NCI-H82 (cell line): Measurements from ENCODE around the gene DEPDC7.
"Not testable (repeated sequence)": the region's sequence is repeated elsewhere in the genome, so short reads cannot be mapped to it uniquely, and the experiment has no call there.

Experiments
- DNase-seq: peaks from one replicate; lab custom pipeline; 2025; lab: John Stamatoyannopoulos, UW

Gene DEPDC7

GRCh38 chr11:33025339-33025722 is 9.7 kb downstream of the DEPDC7 start:
- no peak for DNase-seq

GRCh38 chr11:33027233-33027632 is 11.6 kb downstream of the DEPDC7 start:
- no peak for DNase-seq

- DNase-seq, result no peak
Measured at GRCh38 chr11:33027846-33028536, 12.3 kb downstream of the DEPDC7 start.

- DNase-seq, result no peak
Measured at GRCh38 chr11:33028537-33028914, 12.8 kb downstream of the DEPDC7 start.

DNA sequence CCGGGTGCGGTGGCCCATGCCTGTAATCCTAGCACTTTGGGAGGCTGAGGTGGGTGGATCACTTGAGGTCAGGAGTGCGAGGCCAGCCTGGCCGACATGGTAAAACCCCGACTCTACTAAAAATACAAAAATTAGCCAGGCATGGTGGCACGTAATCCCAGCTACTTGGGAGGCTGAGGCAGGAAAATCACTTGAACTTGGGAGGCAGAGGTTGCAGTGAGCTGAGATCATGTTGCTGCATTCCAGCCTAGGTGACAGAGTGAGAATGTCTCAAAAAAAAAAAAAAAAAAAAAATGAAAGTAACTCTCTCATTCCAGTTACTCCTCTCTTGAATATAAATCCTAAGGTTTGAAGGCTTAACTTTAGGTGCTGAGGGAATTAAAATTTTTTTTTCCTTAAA is 13.5 kb downstream of the DEPDC7 start:
- DNase-seq, result not testable (repeated sequence)

- DNase-seq, result no peak
Measured at GRCh38 chr11:33033493-33033892, 17.8 kb downstream of the DEPDC7 start.

GRCh38 chr11:33035011-33035410 is 19.3 kb downstream of the DEPDC7 start:
- no peak for DNase-seq

DNA sequence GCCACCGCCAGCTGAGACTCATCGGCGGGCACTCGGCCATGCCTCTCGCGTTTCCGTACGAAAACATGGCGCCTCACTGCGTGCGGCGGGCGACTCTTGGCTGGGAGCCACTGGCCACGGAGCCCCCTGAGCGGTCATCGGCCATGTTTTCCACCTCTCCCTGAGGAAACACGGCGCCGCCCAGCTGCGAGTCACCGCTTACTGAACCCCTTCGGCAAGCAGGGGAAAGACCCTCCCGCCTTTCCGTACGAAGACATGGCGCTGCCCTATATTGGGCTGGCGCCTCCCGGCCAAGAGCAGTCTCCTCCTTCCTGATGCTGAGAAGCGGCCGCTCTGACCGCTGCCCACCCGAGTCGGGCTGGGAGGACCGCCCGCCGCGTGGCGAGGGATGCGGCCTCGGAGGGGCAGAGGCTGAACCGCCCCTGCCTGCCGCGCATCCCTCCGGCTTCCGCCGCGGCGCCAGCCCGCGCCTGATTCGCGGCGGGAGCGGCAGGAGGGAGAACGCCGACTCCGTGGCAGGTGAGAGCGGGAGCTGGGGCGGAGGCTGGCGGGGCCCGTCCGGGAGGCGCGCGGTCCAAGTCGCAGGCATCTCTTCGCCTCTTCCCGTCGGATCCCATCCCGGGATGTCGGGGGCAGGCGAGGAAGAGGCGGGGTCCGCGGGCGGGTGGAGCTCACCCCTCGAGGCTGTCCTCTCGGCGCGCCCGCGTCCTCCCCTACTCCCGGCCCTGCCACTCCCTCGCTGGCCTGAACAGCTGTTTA is 23.8 kb downstream of the DEPDC7 start, which contains the start of gene TCP11L1:
Gene TCP11L1, plus strand, starts transcription at position 299 of the 759 bp plus-strand sequence. CDS start 4,202 bp downstream, outside the sequence.
- peak; percentile 91 for DNase-seq

DNA sequence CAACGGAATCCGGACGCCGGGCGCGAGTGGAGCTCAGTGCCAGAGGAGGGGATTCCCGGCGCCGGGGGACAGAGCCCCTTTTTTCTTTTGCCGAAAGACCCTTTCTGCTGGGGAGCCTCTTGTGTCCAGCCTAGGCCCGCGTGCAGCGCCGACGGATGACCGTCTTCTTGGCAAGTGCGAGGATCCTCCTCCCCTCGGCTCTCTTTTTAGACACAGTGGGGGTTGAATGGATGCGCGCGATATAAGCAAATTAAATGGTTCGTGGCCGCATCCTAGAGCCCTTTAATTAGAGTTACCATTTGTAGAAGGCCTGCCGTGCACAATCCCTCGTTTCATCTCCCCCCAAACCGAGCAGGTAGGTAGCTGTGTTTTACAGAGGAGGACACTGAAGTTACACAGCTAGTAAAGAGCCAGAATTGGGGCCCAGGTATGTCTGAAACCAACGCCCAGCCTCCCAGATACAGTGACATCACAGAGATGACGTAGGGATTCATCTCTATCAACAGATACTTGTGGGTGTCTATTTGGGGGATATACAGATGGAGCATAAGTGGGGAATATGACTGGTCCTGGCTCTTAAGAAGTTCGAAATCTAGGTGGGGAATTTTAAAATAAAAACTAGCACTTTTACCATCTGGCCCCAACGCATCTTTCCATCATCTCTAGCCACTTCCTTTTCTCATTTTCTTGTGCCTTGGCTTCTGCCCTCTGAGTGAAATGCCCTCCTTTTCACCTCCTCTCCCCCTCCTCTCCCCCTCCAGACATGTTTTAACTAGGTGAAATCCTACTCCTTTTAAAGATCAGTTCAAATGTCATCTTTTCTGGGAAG is 24.6 kb downstream of the DEPDC7 start:
- DNase-seq, result peak; percentile 48

DNA sequence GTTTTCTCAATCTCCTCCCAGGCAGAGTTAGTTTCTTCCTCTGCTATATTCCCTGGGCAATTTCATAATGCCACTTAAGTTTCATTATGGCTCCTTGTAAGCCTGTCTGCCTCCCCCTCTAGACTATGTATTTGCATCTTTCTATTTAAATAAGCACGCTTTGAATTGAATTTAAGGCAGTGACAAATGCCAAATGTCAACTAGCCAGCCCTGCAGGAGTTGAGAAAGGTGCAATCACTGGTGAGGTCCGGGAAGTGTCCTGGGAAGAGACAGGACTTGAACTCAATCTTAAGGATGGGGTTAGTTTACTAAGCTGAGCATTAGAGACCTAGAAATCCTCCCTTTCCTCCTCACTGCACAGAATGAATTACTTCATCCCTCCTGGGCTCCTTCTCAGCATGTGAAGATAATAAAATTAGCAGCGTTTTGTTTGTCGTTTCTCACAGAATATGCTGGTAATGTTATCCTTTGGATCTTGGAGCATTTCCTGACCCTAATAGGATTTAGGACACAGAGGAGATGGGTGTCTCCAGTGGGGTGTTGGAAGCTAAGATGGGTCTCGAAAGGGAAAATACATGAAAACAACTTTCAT is 25.3 kb downstream of the DEPDC7 start:
- peak; percentile 44 for DNase-seq

DNA sequence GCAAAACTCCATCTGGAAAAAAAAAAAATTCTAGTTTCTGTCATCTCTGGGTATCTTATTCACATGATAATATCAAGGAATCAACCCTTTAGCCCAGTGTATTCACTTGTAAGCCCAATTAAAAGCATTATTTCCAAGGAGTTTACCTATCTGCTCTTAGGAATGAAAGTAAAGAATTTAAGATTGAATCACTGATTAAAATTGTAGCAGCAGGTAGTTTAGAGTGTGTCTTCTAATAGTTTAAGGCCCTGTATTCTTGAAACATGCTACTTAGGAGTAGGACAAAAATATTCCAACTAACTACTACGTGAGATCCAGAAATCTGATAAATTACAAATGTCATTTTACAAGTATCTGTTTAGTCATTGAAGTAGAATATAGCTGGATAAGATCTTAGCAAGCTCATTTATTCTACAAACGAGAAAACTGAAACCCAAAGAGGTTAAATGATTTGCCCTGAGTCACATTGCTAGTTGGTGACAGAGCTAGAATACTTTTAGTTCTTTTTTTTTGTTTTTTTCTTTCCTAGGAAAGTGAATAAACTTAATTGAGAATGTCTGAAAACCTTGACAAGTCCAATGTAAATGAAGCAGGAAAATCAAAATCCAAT is 27.6 kb downstream of the DEPDC7 start:
- no peak for DNase-seq

GRCh38 chr11:33044285-33044756 is 28.6 kb downstream of the DEPDC7 start:
- DNase-seq, result no peak

DNA sequence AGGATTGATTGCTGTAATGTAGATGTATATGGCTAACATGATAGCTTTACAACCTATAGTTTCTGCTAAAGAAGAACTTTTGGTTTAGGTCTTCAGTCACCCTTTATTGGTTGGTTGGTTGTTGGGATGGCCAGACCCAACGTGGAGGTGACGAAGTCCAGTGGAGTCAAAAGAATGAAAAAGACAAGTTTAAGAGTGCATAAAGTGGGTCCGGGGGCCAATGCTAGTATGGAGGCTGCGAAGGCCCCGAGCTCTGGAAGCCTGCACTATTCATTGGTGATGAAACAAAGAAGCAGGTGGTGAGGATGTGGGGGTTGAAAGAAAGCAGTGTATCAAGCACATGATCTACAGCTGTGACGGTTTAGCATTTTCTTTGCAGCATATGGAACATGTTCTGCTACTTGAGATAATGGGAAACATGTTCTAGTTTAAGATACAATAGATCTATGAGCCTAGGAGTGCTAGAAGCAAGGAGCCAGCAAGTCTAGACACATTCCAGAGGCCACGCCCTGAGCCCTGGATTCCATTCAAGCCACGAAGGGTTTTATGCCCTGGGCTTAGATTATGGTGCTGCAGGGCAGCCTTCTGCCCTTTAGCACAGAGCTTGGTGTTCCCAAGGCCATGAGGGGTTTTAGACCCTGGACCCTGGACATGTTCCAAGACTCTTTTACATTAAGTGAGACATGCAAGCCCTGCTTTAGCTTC is 30.0 kb downstream of the DEPDC7 start:
- DNase-seq, result no peak

- DNase-seq, result not testable (repeated sequence)
Measured at GRCh38 chr11:33048701-33049100, 33.0 kb downstream of the DEPDC7 start.

DNA sequence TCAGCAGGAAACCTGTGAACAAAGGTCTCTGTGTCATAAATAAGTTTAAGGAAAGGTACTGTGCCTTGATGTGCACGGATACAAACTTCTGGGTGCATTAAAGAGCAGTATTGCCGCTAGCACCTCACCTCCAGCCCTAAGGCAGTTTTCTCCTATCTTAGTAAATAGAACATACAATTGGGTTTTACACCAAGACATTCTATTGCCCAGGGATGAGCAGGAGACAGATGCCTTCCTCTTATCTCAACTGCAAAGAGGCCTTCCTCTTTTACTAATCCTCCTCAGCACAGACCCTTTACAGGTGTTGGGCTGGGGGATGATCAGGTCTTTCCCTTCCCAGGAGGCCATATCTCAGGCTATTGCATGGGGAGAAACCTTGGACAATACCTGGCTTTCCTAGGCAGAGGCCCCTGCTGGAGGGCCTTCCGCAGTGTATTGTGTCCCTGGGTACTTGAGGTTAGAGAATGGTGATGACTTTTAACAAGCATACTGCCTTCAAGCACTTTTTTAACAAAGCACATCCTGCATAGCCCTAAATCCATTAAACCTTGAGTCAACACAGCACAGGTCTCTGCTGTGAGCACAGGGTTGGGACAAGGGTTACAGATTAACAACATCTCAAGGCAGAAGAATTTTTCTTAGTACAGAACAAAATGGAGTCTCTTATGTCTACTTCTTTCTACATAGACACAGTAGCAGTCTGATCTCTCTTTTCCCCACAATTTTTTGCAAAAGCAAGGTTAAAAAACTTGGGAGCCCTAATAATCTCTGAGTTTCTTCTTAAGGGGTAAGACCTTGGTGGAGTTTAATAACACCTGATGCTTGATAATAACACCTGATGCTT is 34.1 kb downstream of the DEPDC7 start:
- DNase-seq, result peak; percentile 21

DNA sequence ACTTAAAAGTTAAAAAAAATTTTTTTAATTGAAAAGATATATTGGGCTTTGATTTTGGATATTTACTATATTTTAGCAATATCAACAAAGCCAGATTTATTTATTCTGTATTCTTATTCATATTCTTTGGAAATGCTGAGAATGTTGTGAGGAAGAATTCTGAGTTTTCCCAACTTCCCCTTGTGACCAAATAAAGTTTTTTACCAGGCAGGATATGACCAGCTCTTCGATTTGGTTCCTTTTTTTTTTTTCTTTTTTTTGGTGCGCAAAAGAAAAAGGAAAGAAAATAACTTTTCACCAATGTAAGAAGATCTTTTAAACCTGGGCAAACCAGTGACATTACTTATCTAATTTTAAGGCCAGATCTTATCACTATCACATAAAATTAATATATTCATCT is 36.6 kb downstream of the DEPDC7 start:
- no peak for DNase-seq

DNA sequence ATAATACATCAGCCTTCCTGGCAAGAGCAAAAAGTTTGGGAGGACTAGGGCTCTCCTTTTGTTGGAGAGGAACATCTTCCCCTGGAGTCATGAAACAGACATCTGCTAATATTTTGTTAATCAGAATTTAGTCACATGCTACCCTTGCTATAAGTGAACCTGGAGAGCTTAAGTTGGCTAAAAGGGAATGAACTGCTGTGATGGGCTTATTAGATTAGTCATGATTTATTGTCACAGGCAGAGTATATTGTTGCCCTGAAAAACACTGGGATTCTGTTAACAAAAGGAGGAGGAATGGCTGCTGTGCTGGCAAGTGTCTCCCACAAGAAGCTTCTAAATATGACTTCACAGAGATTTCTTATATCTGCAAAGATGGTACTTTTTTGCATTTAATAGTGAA is 39.7 kb downstream of the DEPDC7 start:
- peak; percentile 86 for DNase-seq

GRCh38 chr11:33057284-33057683 is 41.6 kb downstream of the DEPDC7 start:
- DNase-seq, result no peak

DNA sequence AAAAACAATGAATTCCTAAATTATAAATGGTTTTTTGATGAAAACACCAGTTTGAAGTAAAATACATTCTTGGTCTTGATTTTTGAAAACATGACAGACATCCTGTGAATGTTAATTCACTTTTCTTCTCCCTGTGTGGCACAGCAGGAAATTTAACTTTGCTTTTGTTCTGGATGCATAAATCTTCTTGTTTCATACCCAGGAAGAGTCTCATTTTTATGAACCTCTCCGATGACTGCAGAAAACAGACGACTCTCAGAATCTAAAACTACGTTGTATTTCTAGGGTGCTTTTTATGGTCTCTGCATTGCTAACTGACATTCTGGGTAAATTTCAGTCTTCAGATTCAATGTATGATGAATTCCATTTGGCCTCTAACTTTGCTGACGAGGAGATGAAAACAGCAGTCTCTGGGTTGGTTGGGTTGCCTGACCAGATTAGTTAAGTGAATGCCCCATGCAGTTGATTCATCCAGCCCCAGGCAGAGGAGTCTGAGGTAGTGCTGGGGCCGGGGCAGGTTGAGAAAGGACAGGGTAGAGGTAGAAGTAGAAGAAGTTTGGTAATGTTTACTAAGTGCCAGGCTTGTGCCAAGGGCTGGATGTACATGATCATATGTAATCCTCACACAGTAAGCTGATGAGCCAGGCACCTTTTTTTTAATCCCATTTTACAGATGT is 43.8 kb downstream of the DEPDC7 start:
- no peak for DNase-seq
